ENCODE measurements around the gene MDC1.
A peak's percentile ranks its signal among the peaks of the same experiment; 100 is the strongest.

Gene MDC1

DNA sequence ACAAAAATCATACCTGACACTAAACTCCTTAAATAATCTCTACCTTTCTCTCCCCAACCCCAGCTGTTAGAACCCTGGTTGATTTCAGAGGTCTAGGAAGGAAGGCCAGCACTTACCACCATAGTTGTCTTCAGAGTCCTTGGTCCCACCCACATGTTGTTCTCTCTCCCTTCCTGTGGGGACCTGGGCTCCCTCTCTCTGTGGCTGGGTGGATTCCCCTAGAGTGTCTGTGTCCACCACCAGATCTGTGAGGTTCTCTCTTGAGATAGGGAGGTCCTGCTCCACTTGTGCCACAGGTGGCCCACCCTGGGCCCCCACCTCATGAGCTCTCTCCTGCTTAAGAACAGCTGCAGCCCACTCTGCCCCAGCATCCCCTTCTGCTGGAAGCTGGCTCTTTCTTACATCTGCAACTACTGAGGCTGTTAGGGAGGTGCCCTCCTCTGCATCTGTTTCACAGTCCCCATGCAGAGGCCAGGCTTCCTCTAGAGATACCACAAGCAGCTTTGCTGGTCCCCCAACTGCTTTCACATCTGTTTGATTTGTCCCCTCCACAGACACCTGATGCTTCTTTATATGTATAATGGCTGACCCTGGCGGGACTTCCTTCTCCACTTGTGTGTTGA, 5.2 kb downstream of the MDC1 start:
- H3K36me3 ChIP-seq (ENCODE audit: insufficient read depth, low read length), result peaks cover 37% of the 10 kb centered on the region
- H3K4me1 ChIP-seq (ENCODE audit: insufficient read depth, low read length), result no peaks in the 10 kb centered on the region
- no peak overlapping the region for H3K9ac ChIP-seq (ENCODE audit: low read depth, low read length)

GRCh38 chr6:30709101-30709868, 7.8 kb downstream of the MDC1 start:
- Histone ChIP-seq H3K9me3 (ENCODE audit: control insufficient read depth, insufficient read depth, low read length) (no peaks in the 10 kb centered on the region), H3K9ac (ENCODE audit: low read depth, low read length) (no peak overlapping the region), H3K4me1 (ENCODE audit: insufficient read depth, low read length) (no peaks in the 10 kb centered on the region), H3K36me3 (ENCODE audit: insufficient read depth, low read length) (peaks cover 37% of the 10 kb centered on the region)

More for the DNA sequence above, 5.2 kb downstream of the MDC1 start:
- H3K9me3 ChIP-seq (ENCODE audit: control insufficient read depth, insufficient read depth, low read length), result no peaks in the 10 kb centered on the region

DNA sequence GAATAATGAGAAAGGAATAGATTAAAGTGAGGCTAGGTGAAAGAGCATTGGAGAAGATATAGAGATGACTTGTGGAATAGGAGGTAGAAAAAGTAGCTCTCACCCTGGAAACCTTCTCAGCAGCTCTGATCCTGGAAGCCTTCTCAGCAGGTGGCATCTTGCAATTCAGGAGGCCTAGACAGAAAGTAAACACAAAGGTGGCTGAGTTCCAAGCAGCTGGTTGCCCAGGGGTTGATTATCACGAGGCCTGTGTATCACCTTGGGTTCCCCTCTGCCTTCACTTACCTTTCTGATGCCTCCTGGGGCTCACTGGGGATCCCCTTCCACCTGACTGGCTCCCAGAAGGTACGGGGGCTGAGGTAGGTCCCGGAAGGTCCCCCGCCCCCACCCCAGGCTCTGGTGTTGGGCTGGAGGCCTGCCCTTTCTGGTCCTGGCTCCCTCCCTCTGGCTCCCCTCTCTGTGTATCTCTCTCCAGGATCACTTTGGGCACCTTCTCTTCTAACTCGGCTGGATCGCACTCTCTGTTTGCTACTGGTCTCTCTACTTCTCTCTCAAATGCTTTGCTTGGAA, 9.7 kb downstream of the MDC1 start:
- Histone ChIP-seq H3K9ac (ENCODE audit: low read depth, low read length) (no peak overlapping the region), H3K9me3 (ENCODE audit: control insufficient read depth, insufficient read depth, low read length) (no peaks in the 10 kb centered on the region), H3K4me1 (ENCODE audit: insufficient read depth, low read length) (no peaks in the 10 kb centered on the region), H3K36me3 (ENCODE audit: insufficient read depth, low read length) (peaks cover 32% of the 10 kb centered on the region)

DNA sequence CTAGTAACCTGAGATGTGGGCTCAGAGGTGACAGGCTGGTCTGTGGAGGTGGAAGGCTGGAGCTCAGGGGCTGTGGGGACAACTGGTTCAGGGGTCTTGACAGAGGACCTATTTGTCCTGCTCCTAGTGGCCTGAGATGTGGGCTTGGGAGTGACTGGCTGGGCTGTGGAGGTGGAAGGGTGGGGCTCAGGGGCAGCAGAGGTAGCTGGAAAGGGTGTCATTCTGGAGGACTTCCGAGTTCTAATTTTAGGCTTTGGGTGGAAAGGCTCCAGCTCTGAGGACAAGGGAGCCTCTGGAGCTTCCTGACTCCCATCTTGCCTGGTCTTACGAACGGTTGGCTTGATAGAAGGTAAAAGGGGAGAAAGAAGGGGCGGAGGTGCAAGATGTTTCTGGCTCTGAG, 11.5 kb downstream of the MDC1 start:
- Histone ChIP-seq H3K4me1 (ENCODE audit: insufficient read depth, low read length) (peaks cover under 1% of the 10 kb centered on the region; the same call in 1 of the 2 replicates), H3K9me3 (ENCODE audit: control insufficient read depth, insufficient read depth, low read length) (no peaks in the 10 kb centered on the region), H3K9ac (ENCODE audit: low read depth, low read length) (no peak overlapping the region), H3K36me3 (ENCODE audit: insufficient read depth, low read length) (peaks cover 17% of the 10 kb centered on the region)

DNA sequence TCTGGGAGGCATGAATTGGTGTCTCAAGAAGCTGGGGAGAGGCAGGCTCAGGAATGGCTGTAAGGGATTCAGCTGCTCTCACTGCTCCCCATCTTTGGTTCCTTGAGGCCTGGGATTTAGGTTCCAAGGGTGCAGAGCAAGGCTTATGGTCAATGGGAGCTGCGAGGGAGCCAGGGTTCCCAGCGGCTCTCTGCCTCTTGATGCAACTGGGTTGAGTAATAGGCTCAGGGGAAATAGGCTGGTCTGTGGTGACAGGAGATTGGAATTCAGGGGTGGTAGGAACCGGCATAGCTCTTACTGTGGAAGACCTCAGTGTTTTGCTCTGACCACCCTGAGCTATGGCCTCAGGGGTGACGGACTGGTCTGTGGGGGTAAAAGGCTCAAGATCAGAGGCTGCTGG, 13.3 kb downstream of the MDC1 start:
- H3K9ac ChIP-seq (ENCODE audit: low read depth, low read length), result no peak overlapping the region
- peaks cover 16% of the 10 kb centered on the region for H3K36me3 ChIP-seq (ENCODE audit: insufficient read depth, low read length)
- peaks cover 8% of the 10 kb centered on the region; the same call in 1 of the 2 replicates for H3K4me1 ChIP-seq (ENCODE audit: insufficient read depth, low read length)
- H3K9me3 ChIP-seq (ENCODE audit: control insufficient read depth, insufficient read depth, low read length), result no peaks in the 10 kb centered on the region

- Histone ChIP-seq H3K4me1 (ENCODE audit: insufficient read depth, low read length) (peaks cover 8% of the 10 kb centered on the region; the same call in 1 of the 2 replicates), H3K9ac (ENCODE audit: low read depth, low read length) (no peak overlapping the region), H3K9me3 (ENCODE audit: control insufficient read depth, insufficient read depth, low read length) (no peaks in the 10 kb centered on the region), H3K36me3 (ENCODE audit: insufficient read depth, low read length) (peaks cover 17% of the 10 kb centered on the region)
Observed at GRCh38 chr6:30703011-30703410, 14.1 kb downstream of the MDC1 start.

DNA sequence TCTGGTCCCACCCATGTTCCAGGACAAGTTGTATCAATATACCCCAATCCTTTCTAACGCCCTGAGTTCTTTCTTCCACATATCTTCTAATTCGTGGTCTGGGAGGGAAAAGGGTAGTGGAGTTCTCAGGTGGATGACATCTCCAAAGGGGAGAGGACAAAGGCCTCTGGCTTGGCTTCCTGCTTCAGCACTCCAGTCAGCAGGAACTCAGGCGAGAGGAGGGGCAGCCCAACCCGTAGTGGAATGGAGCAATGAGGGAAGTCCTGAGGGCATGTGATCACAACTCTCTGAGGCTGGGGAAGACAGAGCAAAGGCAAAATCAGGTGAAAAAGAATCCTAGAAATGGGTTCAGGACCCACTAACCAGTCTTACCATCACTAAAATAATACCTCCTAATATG, 16.7 kb downstream of the MDC1 start:
- Histone ChIP-seq H3K4me1 (ENCODE audit: insufficient read depth, low read length) (peaks cover 8% of the 10 kb centered on the region; the same call in 1 of the 2 replicates), H3K9me3 (ENCODE audit: control insufficient read depth, insufficient read depth, low read length) (no peaks in the 10 kb centered on the region), H3K36me3 (ENCODE audit: insufficient read depth, low read length) (peaks cover 9% of the 10 kb centered on the region)

GRCh38 chr6:30696432-30696831, 20.6 kb downstream of the MDC1 start:
- Histone ChIP-seq H3K36me3 (ENCODE audit: insufficient read depth, low read length) (peaks cover 3% of the 10 kb centered on the region), H3K9me3 (ENCODE audit: control insufficient read depth, insufficient read depth, low read length) (no peaks in the 10 kb centered on the region), H3K9ac (ENCODE audit: low read depth, low read length) (no peak overlapping the region), H3K4me1 (ENCODE audit: insufficient read depth, low read length) (peaks cover 11% of the 10 kb centered on the region; the same call in 1 of the 2 replicates)

More for the DNA sequence above, 16.7 kb downstream of the MDC1 start:
- no peak overlapping the region for H3K9ac ChIP-seq (ENCODE audit: low read depth, low read length)

DNA sequence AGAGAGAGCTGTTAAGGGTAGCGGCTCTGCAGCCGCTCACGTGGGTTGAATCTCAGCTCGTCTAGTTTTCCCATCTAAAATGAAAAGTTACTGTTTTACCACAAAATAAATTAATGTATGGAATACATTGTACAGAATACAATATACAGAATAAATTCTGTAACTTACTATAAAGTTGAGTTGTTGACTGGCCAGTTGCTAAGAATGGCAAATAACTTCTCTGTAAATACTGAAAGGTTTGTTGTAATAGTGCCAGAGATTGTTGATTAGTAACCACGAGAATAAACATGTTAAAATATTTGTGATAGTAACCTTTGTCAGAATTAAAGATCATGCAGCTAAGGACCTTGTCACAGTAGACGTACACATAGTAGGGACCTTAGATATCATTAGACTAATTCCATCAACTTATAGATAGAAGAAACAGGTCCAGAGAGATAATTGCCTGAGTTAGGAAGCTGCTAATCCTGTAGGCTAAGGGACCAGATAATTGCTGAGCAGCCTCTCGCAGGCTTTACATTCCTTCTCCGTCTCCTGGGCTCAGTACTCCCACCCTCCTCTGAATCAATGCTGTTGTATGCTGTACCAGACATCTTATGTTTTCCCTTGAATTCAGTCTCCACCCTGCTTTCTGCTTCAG, 25.8 kb downstream of the MDC1 start:
- Histone ChIP-seq H3K9ac (ENCODE audit: low read depth, low read length) (peak overlapping the region; percentile 86; the same call in 1 of the 2 replicates), H3K9me3 (ENCODE audit: control insufficient read depth, insufficient read depth, low read length) (no peaks in the 10 kb centered on the region), H3K36me3 (ENCODE audit: insufficient read depth, low read length) (no peaks in the 10 kb centered on the region), H3K4me1 (ENCODE audit: insufficient read depth, low read length) (0 out of 2 replicates have a peak, but pooled peaks cover 6% of the 10 kb centered on the region)

DNA sequence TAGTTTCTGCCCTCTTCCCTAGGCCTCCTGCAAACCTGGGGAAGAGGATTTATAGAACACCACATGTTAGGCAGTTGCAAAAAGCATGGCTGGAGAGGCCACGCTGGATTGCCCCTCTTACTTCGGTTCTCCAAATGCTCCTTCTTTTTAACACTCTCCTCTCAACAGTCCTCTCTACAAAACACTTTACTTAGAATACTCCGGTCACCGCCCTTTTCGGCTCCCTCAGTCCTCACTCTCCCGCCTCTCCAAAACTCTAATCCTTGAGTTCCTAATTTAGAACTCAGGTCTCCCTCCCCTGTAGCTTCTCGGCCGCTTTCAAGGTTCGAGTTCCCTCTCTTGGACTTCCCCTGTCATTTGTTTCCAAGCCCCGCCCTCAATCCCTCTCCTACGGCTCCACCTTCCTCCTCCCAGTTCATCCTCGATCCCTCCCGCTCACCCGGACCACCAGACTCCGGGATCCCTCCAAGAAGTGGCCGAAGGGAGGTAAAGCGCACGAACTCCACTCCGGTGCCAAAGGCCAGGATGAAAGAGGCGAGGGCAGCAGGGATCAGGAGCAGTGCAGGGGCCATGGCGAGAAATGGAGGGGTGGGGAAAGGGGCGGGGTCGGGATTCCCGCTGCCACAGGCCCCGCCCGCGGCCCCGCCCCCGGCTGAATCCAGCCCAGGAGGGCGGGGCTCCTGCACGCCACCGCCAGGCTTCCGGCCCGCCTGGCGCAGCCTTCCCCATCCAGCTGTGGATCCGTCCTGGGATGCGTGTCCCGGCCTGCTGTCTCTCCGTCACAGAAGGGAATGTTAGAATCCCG, 26.5 kb downstream of the MDC1 start, which contains the start of gene NRM:
Gene NRM, minus strand, starts transcription at position 582 of the 805 bp plus-strand sequence. Its CDS starts 10 bp downstream, at position 572.
- 0 out of 2 replicates have a peak, but pooled peaks cover 6% of the 10 kb centered on the region for H3K4me1 ChIP-seq (ENCODE audit: insufficient read depth, low read length)
- H3K9ac ChIP-seq (ENCODE audit: low read depth, low read length), result peak within 1 kb of the TSS; percentile 86; the same call in 1 of the 2 replicates
- H3K9me3 ChIP-seq (ENCODE audit: control insufficient read depth, insufficient read depth, low read length), result no peaks in the 10 kb centered on the region
- H3K36me3 ChIP-seq (ENCODE audit: insufficient read depth, low read length), result no peaks in the 10 kb centered on the region

DNA sequence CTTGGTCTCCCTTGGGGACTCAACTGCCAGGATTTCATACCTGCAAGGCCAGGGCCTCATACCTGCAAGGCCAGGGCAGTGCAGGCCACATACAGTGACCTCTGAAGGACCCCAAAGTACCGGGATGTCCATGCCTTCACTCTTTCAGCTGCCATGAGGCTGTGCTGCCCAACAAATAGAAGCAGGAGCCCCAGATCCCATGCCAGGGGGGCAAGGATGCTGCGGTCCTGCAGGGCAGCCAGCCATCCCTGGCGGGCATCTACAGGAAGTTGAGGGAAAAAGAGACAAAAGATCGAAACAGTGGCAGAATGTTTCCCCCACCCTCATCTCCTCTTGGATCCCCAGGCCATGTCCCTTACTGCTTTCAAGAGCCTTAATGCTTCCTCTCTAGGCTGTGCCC, 27.1 kb downstream of the MDC1 start:
- Histone ChIP-seq H3K9ac (ENCODE audit: low read depth, low read length) (peak overlapping the region; percentile 86; the same call in 1 of the 2 replicates), H3K36me3 (ENCODE audit: insufficient read depth, low read length) (no peaks in the 10 kb centered on the region), H3K9me3 (ENCODE audit: control insufficient read depth, insufficient read depth, low read length) (no peaks in the 10 kb centered on the region), H3K4me1 (ENCODE audit: insufficient read depth, low read length) (peaks cover 10% of the 10 kb centered on the region)

- H3K4me1 ChIP-seq (ENCODE audit: insufficient read depth, low read length), result peaks cover 14% of the 10 kb centered on the region
- no peak overlapping the region for H3K9ac ChIP-seq (ENCODE audit: low read depth, low read length)
- no peaks in the 10 kb centered on the region for H3K9me3 ChIP-seq (ENCODE audit: control insufficient read depth, insufficient read depth, low read length)
- H3K36me3 ChIP-seq (ENCODE audit: insufficient read depth, low read length), result no peaks in the 10 kb centered on the region
Observed at GRCh38 chr6:30689022-30689865, 27.8 kb downstream of the MDC1 start.

- Histone ChIP-seq H3K9ac (ENCODE audit: low read depth, low read length) (no peak overlapping the region), H3K9me3 (ENCODE audit: control insufficient read depth, insufficient read depth, low read length) (no peaks in the 10 kb centered on the region), H3K36me3 (ENCODE audit: insufficient read depth, low read length) (no peaks in the 10 kb centered on the region), H3K4me1 (ENCODE audit: insufficient read depth, low read length) (peaks cover 16% of the 10 kb centered on the region)
Observed at GRCh38 chr6:30688569-30688968, 28.5 kb downstream of the MDC1 start.

Data from ES-I3 (cell line).